Spleen (tissue), 7 donors: Measurements from ENCODE around the gene KIF19.

ENCODE experiments used
- POLR2A ChIP-seq, 3 donors: fragments of 450-650 bp; IDR thresholded peaks; one replicate each; pipeline ENCODE4 v1.5.1; 2017; ENCODE audit warnings: antibody characterized with exemption in 3 of 3, mild to moderate bottlenecking in 1 of 3
- POLR2AphosphoS5 ChIP-seq, 3 donors: sonication (generic); formaldehyde crosslinking; IDR thresholded peaks; one replicate each; pipeline ENCODE4 v1.5.1; 2017; ENCODE audit warnings: antibody characterized with exemption in 3 of 3
- TF ChIP-seq, protein P1 (sequence below), 11 experiments: fragments of 200-600 bp in 7 of 11; fragments of 450-650 bp in 4 of 11; sonication (generic) in 4 of 11; IDR thresholded peaks in 8 of 11; conservative IDR thresholded peaks in 3 of 11; 1 replicate in 7 of 11; 2 replicates in 4 of 11; pipeline versions ENCODE4 v1.4.0 to v1.8.0; 2016 to 2021; ENCODE audit warnings: antibody characterized with exemption in 11 of 11, inconsistent platforms in 4 of 11, mild to moderate bottlenecking in 1 of 11
- donor health status: DM: no; HTN: no; CAD: no; lungs with moderate emphysema.
- donor health status: DM: no; HTN: no; CAD: no.
- donor health status: DM: no; HTN: no; CAD: no.

- TF ChIP-seq, protein P1, sequence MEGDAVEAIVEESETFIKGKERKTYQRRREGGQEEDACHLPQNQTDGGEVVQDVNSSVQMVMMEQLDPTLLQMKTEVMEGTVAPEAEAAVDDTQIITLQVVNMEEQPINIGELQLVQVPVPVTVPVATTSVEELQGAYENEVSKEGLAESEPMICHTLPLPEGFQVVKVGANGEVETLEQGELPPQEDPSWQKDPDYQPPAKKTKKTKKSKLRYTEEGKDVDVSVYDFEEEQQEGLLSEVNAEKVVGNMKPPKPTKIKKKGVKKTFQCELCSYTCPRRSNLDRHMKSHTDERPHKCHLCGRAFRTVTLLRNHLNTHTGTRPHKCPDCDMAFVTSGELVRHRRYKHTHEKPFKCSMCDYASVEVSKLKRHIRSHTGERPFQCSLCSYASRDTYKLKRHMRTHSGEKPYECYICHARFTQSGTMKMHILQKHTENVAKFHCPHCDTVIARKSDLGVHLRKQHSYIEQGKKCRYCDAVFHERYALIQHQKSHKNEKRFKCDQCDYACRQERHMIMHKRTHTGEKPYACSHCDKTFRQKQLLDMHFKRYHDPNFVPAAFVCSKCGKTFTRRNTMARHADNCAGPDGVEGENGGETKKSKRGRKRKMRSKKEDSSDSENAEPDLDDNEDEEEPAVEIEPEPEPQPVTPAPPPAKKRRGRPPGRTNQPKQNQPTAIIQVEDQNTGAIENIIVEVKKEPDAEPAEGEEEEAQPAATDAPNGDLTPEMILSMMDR (IDR thresholded peaks at IDR 0.05 in 8 of 11, conservative IDR thresholded peaks at IDR 0.05 in 3 of 11): no peak
- no peak for TF ChIP-seq POLR2A (IDR thresholded peaks at IDR 0.05)
- no peak for TF ChIP-seq POLR2AphosphoS5 (IDR thresholded peaks at IDR 0.05)
Measured at GRCh38 chr17:74362069-74362405, 36.0 kb downstream of the KIF19 start.
